CD4-positive, alpha-beta T cell (primary cell): ENCODE data around the gene RBL1. TPM values are rescaled to one million over a fixed set of nuclear protein-coding genes. Genes with fewer than 3 reads are reported as not detected.

Experiments
- ATAC-seq: fragments of 200-7000 bp; cut with Tn5 transposase; one replicate; pipeline ENCODE4 v1.10.0; 2022; ENCODE audit warnings: mild to moderate bottlenecking; ENCODE audit not compliant: poor library complexity
- CTCF ChIA-PET: fragments of 350-600 bp; sonication (Branson Sonifier 250); formaldehyde crosslinking; loops from one replicate; lab custom pipeline; 2021; ENCODE audit warnings: antibody characterized with exemption, inconsistent platforms; lab: Charles Lee
- POLR2A ChIA-PET: fragments of 350-600 bp; sonication (Branson Sonifier 250); formaldehyde crosslinking; loops from one replicate; lab custom pipeline; 2021; ENCODE audit warnings: antibody characterized with exemption, inconsistent platforms; lab: Charles Lee
- DNase-seq, 14 experiments: peaks; one replicate each; pipeline ENCODE4 v3.0.0-alpha.2; 2013 to 2020; ENCODE audit warnings: mixed read lengths in 2 of 14
- H3K27ac ChIP-seq, 2 donors: one replicate each; pipeline versions ENCODE4 v1.5.1 to v1.7.0; 2013; ENCODE audit warnings: low read length in 2 of 2, low read depth in 1 of 2, mild to moderate bottlenecking in 1 of 2
- H3K27me3 ChIP-seq, 2 experiments: 1 replicate in 1 of 2; 2 replicates in 1 of 2; pipeline versions ENCODE4 v1.6.1 to v1.7.0; 2013; ENCODE audit warnings: low read length in 2 of 2, control low read depth in 1 of 2, mild to moderate bottlenecking in 1 of 2, moderate library complexity in 1 of 2; ENCODE audit not compliant: insufficient read depth in 2 of 2, control insufficient read depth in 1 of 2
- H3K36me3 ChIP-seq: one replicate; pipeline ENCODE4 v1.6.1; 2013; ENCODE audit warnings: low read length, control low read depth; ENCODE audit not compliant: insufficient read depth
- H3K4me1 ChIP-seq: one replicate; pipeline ENCODE4 v1.6.1; 2013; ENCODE audit warnings: low read length, control low read depth; ENCODE audit not compliant: insufficient read depth
- H3K4me3 ChIP-seq: one replicate; pipeline ENCODE4 v1.5.1; 2013; ENCODE audit warnings: mild to moderate bottlenecking, low read length, moderate library complexity
- H3K9me3 ChIP-seq, 2 experiments: 1 replicate in 1 of 2; 2 replicates in 1 of 2; pipeline versions ENCODE4 v1.6.1 to v1.7.0; 2013; ENCODE audit warnings: low read length in 2 of 2, mild to moderate bottlenecking in 2 of 2, control low read depth in 1 of 2, moderate library complexity in 1 of 2; ENCODE audit not compliant: control insufficient read depth in 1 of 2, insufficient read depth in 1 of 2
- H3K27ac Mint-ChIP-seq: one replicate; pipeline ENCODE4 v1.8.0; 2020; ENCODE audit warnings: mixed read lengths
- H3K27me3 Mint-ChIP-seq: one replicate; pipeline ENCODE4 v1.8.0; 2021; ENCODE audit warnings: mixed read lengths
- H3K36me3 Mint-ChIP-seq: one replicate; pipeline ENCODE4 v1.8.0; 2021; ENCODE audit warnings: low read depth, mixed read lengths
- H3K4me1 Mint-ChIP-seq: one replicate; pipeline ENCODE4 v1.8.0; 2021; ENCODE audit warnings: low read depth, mixed read lengths
- H3K4me3 Mint-ChIP-seq: one replicate; pipeline ENCODE4 v1.8.0; 2020; ENCODE audit warnings: mild to moderate bottlenecking, mixed read lengths
- H3K9me3 Mint-ChIP-seq: one replicate; pipeline ENCODE4 v1.8.0; 2020; ENCODE audit warnings: mixed read lengths
- intact Hi-C, 2 experiments: fragments of 100-400 bp; cut with DNase I in 1 of 2; cut with micrococcal nuclease in 1 of 2; formaldehyde crosslinking; loops; one replicate each; pipeline versions ENCODE4 v1.15.1 to v1.9.0; 2023 to 2025; cut with DNase I, micrococcal nuclease
- polyA plus RNA-seq, 2 donors: library from polyadenylated mRNA; unstranded; fragments of 120-200 nt; gene quantifications; one replicate each; pipeline ENCODE4 v1.2.1, GENCODE V29; 2013
- total RNA-seq, 174 experiments: library from RNA in 2 of 174; stranded (reverse) in 2 of 174; gene quantifications; one replicate each; pipeline ENCODE4 v1.2.3 and lab custom pipeline; 2021 to 2026
- TF ChIP-seq, protein P1 (sequence below): fragments of 200-600 bp; IDR thresholded peaks from one replicate; pipeline ENCODE4 v1.8.0; 2022; ENCODE audit warnings: antibody characterized with exemption, mild to moderate bottlenecking

Gene RBL1, protein sequence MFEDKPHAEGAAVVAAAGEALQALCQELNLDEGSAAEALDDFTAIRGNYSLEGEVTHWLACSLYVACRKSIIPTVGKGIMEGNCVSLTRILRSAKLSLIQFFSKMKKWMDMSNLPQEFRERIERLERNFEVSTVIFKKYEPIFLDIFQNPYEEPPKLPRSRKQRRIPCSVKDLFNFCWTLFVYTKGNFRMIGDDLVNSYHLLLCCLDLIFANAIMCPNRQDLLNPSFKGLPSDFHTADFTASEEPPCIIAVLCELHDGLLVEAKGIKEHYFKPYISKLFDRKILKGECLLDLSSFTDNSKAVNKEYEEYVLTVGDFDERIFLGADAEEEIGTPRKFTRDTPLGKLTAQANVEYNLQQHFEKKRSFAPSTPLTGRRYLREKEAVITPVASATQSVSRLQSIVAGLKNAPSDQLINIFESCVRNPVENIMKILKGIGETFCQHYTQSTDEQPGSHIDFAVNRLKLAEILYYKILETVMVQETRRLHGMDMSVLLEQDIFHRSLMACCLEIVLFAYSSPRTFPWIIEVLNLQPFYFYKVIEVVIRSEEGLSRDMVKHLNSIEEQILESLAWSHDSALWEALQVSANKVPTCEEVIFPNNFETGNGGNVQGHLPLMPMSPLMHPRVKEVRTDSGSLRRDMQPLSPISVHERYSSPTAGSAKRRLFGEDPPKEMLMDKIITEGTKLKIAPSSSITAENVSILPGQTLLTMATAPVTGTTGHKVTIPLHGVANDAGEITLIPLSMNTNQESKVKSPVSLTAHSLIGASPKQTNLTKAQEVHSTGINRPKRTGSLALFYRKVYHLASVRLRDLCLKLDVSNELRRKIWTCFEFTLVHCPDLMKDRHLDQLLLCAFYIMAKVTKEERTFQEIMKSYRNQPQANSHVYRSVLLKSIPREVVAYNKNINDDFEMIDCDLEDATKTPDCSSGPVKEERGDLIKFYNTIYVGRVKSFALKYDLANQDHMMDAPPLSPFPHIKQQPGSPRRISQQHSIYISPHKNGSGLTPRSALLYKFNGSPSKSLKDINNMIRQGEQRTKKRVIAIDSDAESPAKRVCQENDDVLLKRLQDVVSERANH
- total RNA-seq (10 to 100 TPM; 37.4 to 39.1 TPM), total RNA-seq (lab: John Stamatoyannopoulos, UW) (13.6 to 176 (median 79.2) reads per million in 172 experiments)
- 12.1 TPM for polyA plus RNA-seq (2013, experiment 1 of 2)
- polyA plus RNA-seq (2013, experiment 2 of 2), result 13.4 TPM

DNA sequence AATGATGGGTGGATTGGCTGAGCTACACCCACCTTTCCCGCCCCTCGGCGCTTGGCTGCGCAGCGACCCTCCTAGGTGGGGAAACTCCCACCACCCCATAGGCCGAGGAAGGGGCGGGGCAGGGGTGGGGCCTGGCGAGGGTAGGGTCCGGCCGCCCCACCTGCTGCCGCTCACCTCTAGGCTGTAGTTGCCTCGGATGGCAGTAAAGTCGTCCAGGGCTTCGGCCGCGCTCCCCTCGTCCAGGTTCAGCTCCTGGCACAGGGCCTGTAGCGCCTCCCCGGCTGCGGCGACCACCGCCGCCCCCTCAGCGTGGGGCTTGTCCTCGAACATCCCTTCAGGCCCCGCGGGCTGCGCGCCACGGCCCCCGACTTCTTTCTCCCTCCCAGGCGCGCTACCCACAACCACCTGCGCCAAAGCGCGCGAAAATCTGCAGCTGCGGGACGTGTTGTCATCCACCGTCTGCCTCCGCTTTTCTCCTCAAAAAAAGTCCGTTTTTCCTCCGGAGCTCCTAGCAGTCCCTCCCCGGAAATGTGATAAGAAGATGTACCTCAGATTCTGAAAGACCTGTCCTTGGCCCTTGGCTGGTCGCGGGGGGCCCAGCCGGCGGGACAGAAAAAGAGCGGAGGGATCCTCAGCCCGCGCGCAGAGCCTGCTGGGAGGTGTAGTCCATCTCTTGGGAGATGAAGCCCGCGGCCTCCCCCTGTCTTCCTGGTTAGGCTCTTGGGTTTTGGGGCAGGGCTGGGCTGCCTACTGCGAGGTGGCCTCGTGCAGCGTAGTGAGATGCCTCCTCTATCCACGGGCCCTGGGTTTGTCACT is at the start of gene RBL1:
RBL1 (minus strand) TSS at position 399 of the 816 bp plus-strand sequence; CDS start at position 330, 69 bp downstream.
- TF ChIP-seq, protein P1, sequence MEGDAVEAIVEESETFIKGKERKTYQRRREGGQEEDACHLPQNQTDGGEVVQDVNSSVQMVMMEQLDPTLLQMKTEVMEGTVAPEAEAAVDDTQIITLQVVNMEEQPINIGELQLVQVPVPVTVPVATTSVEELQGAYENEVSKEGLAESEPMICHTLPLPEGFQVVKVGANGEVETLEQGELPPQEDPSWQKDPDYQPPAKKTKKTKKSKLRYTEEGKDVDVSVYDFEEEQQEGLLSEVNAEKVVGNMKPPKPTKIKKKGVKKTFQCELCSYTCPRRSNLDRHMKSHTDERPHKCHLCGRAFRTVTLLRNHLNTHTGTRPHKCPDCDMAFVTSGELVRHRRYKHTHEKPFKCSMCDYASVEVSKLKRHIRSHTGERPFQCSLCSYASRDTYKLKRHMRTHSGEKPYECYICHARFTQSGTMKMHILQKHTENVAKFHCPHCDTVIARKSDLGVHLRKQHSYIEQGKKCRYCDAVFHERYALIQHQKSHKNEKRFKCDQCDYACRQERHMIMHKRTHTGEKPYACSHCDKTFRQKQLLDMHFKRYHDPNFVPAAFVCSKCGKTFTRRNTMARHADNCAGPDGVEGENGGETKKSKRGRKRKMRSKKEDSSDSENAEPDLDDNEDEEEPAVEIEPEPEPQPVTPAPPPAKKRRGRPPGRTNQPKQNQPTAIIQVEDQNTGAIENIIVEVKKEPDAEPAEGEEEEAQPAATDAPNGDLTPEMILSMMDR, result peak; percentile 16
- ChIA-PET CTCF (interaction anchor here (0.5 to 2.1 kb wide), 6 partner anchors 14 to 100 kb away, joined by 3 to 8 read pairs (median 4); partner anchors contain the start of gene RPN2), POLR2A (interaction anchor here (0.6 to 2.7 kb wide), 17 partner anchors 9 to 1353 kb away, joined by 3 to 33 read pairs (median 5); partner anchors contain the start of genes MROH8, RBM39, RPN2 and SCAND1)
- peak; percentile 73 to 93 (median 80) for DNase-seq
- peaks cover 8% of the 10 kb centered on the region for H3K36me3 ChIP-seq
- peak within 1 kb of the TSS; percentile 96 for H3K4me3 Mint-ChIP-seq
- peak within 1 kb of the TSS; percentile 89 for H3K4me3 ChIP-seq
- peak; percentile 79 for ATAC-seq
- H3K9me3 Mint-ChIP-seq, result no peaks in the 10 kb centered on the region
- H3K27me3 Mint-ChIP-seq, result no peaks in the 10 kb centered on the region
- peaks cover 37% of the 10 kb centered on the region for H3K4me1 ChIP-seq
- no peaks in the 10 kb centered on the region for H3K9me3 ChIP-seq
- peak within 1 kb of the TSS; percentile 69 to 92 for H3K27ac ChIP-seq
- no peaks in the 10 kb centered on the region for H3K27me3 ChIP-seq
- peaks cover 25% of the 10 kb centered on the region for H3K36me3 Mint-ChIP-seq
- intact Hi-C loops, result loop anchor here (2.0 to 10.0 kb wide), 7 partner anchors 81 to 936 kb away; partner anchors contain the start of genes MROH8 (in 2 of the 2), RPN2 (in 2 of the 2), BLCAP (in 1 of the 2) and RPRD1B (in 1 of the 2)
- H3K4me1 Mint-ChIP-seq, result peaks cover 34% of the 10 kb centered on the region
- H3K27ac Mint-ChIP-seq, result peak within 1 kb of the TSS; percentile 99

DNA sequence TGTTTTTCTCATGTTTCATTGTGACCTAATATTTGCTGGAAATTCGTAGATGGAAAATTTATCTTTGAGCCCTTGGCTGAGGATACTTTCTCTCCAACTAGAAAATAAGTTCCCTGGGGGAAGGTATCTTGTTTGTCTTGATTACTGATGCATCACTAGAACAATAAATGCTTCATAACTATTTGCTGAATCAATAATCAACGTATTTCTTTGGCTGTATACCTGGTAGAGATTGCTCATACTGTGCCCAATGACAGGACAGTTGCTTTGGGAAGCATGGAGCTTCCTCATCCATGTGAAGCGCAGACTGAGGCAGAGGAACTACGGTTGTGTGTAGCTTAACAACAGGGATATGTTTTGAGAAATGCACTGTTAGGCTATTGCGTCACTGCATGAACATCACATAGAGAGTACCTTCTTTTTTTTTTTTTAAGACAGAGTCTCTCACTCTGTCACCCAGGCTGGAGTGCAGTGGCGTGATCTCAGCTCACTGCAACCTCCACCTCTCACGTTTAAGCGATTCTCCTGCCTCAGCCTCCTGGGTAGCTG is 49.1 kb upstream of the RBL1 start:
- CTCF ChIA-PET, result no interaction called here
- no peak for DNase-seq
- H3K36me3 ChIP-seq, result no peaks in the 10 kb centered on the region
- no peaks in the 10 kb centered on the region for H3K27me3 ChIP-seq
- no peaks in the 10 kb centered on the region for H3K9me3 Mint-ChIP-seq
- no peak overlapping the region for H3K27ac ChIP-seq
- no peaks in the 10 kb centered on the region for H3K4me1 ChIP-seq
- H3K9me3 ChIP-seq, result no peaks in the 10 kb centered on the region
- H3K4me1 Mint-ChIP-seq, result no peaks in the 10 kb centered on the region
- TF ChIP-seq, protein P1, result no peak
- no peaks in the 10 kb centered on the region for H3K27me3 Mint-ChIP-seq
- no peaks in the 10 kb centered on the region for H3K36me3 Mint-ChIP-seq
- no peak overlapping the region for H3K4me3 Mint-ChIP-seq
- intact Hi-C loops, result no loop called here
- H3K4me3 ChIP-seq, result no peak overlapping the region
- POLR2A ChIA-PET, result no interaction called here
- H3K27ac Mint-ChIP-seq, result no peak overlapping the region
- no peak for ATAC-seq
